ENCODE data around the gene ASCC3. TPM values are rescaled to one million over a fixed set of nuclear protein-coding genes. Genes with fewer than 3 reads are reported as not detected.

Gene ASCC3
- total and polyA plus RNA-seq, 12 donors, result 3.1 to 46.2 (median 32.4) TPM

GRCh38 chr6:100693249-100693927, 187.7 kb downstream of the ASCC3 start:
- H3K4me1 ChIP-seq (replicated peaks in 1 of 2), result no peaks in the 10 kb centered on the region
- no peak overlapping the region for H3K4me3 ChIP-seq
- intact Hi-C loops (cut with DNase I), result no loop called here
- no peak overlapping the region for H3K27ac ChIP-seq
- no peaks in the 10 kb centered on the region for H3K9me3 ChIP-seq (replicated peaks in 1 of 3)
- H3K36me3 ChIP-seq (replicated peaks in 1 of 2), result no peaks in the 10 kb centered on the region
- DNase-seq, result no peak
- TF ChIP-seq POLR2A (IDR thresholded peaks at IDR 0.05) (no peak), CTCF (IDR thresholded peaks at IDR 0.05) (no peak)
- WGBS, 4 donors, result 95 to 98% (median 97%) methylated on average over 1 of the region's 1 CpG
- no peaks in the 10 kb centered on the region for H3K27me3 ChIP-seq

GRCh38 chr6:100691972-100692371, 189.2 kb downstream of the ASCC3 start:
- intact Hi-C loops (cut with DNase I), result no loop called here
- TF ChIP-seq POLR2A (IDR thresholded peaks at IDR 0.05) (no peak), CTCF (IDR thresholded peaks at IDR 0.05) (no peak)
- 80 to 83% (median 81%) methylated on average over 2 of the region's 2 CpGs for WGBS, 4 donors
- H3K4me3 ChIP-seq, result no peak overlapping the region
- no peak for DNase-seq
- H3K27ac ChIP-seq, result no peak overlapping the region
- H3K9me3 ChIP-seq (replicated peaks in 1 of 3), result no peaks in the 10 kb centered on the region
- H3K4me1 ChIP-seq (replicated peaks in 1 of 2), result no peaks in the 10 kb centered on the region
- H3K36me3 ChIP-seq (replicated peaks in 1 of 2), result no peaks in the 10 kb centered on the region
- no peaks in the 10 kb centered on the region for H3K27me3 ChIP-seq

- intact Hi-C loops (cut with DNase I), result no loop called here
- Histone ChIP-seq H3K9me3 (replicated peaks in 1 of 3) (no peaks in the 10 kb centered on the region), H3K4me1 (replicated peaks in 1 of 2) (no peaks in the 10 kb centered on the region)
Observed at GRCh38 chr6:100686216-100686615, 194.9 kb downstream of the ASCC3 start.

GRCh38 chr6:100685747-100686146, 195.4 kb downstream of the ASCC3 start:
- no peaks in the 10 kb centered on the region for H3K36me3 ChIP-seq (replicated peaks in 1 of 2)
- TF ChIP-seq CTCF (IDR thresholded peaks at IDR 0.05) (no peak), POLR2A (IDR thresholded peaks at IDR 0.05) (no peak)
- intact Hi-C loops (cut with DNase I), result no loop called here
- H3K27me3 ChIP-seq, result no peaks in the 10 kb centered on the region
- no peak overlapping the region for H3K4me3 ChIP-seq
- 91 to 98% (median 94%) methylated on average over 2 of the region's 2 CpGs for WGBS, 4 donors
- H3K9me3 ChIP-seq (replicated peaks in 1 of 3), result no peaks in the 10 kb centered on the region
- no peak overlapping the region for H3K27ac ChIP-seq
- H3K4me1 ChIP-seq (replicated peaks in 1 of 2), result no peaks in the 10 kb centered on the region
- DNase-seq, result no peak

More at GRCh38 chr6:100686216-100686615, 194.9 kb downstream of the ASCC3 start:
- Histone ChIP-seq H3K27me3 (no peaks in the 10 kb centered on the region), H3K36me3 (replicated peaks in 1 of 2) (no peaks in the 10 kb centered on the region), H3K4me3 (no peak overlapping the region), H3K27ac (no peak overlapping the region)
- no peak for TF ChIP-seq CTCF (IDR thresholded peaks at IDR 0.05)
- TF ChIP-seq POLR2A (IDR thresholded peaks at IDR 0.05), result no peak
- no peak for DNase-seq

Data from adrenal gland (tissue), 12 donors.